Colonic mucosa (tissue), 4 donors: Measurements from ENCODE around the gene ODF2. TPM values are rescaled to one million over a fixed set of nuclear protein-coding genes. Genes with fewer than 3 reads are reported as not detected.

Experiments used
- DNase-seq: peaks from one replicate; pipeline ENCODE4 v3.0.0-alpha.2; 2020
- H3K27ac ChIP-seq: fragments of 200-600 bp; one replicate; pipeline ENCODE4 v1.8.0; 2021
- H3K27me3 ChIP-seq: fragments of 200-600 bp; one replicate; pipeline ENCODE4 v1.8.0; 2021
- H3K36me3 ChIP-seq: fragments of 200-600 bp; one replicate; pipeline ENCODE4 v1.8.0; 2021
- H3K4me1 ChIP-seq: fragments of 200-600 bp; one replicate; pipeline ENCODE4 v1.8.0; 2021; ENCODE audit warnings: mild to moderate bottlenecking
- H3K4me3 ChIP-seq: fragments of 200-600 bp; one replicate; pipeline ENCODE4 v1.8.0; 2021
- H3K9ac ChIP-seq, 2 donors: one replicate each; pipeline ENCODE4 v1.7.0; 2013; ENCODE audit warnings: control low read depth in 2 of 2, low read depth in 2 of 2, low read length in 2 of 2
- H3K9me3 ChIP-seq: fragments of 200-600 bp; one replicate; pipeline ENCODE4 v1.8.0; 2021
- CTCF ChIP-seq: fragments of 200-600 bp; IDR thresholded peaks from one replicate; pipeline ENCODE4 v1.8.0; 2022; ENCODE audit warnings: antibody characterized with exemption, mild to moderate bottlenecking
- intact Hi-C: fragments of 100-400 bp; cut with DNase I; formaldehyde crosslinking; loops from one replicate; pipeline ENCODE4 v1.14.1; 2022
- total RNA-seq, 2 donors: library from RNA; stranded (reverse); fragmentation: NEBNext Ultra II Directional in 1 of 2; extraction: Animal tissue kit (Norgen Biotek cat#: 25700) in 1 of 2; gene quantifications; one replicate each; pipeline ENCODE4 v1.2.1, GENCODE V29; 2021
- donor health status: healthy.
- donor health status: DM: no; HTN: no; CAD: no.
- donor health status: DM: no; HTN: no; CAD: no.

ODF2 gene
- total RNA-seq, 2 donors from 2014 or later, result 14.9 to 36.2 TPM

DNA sequence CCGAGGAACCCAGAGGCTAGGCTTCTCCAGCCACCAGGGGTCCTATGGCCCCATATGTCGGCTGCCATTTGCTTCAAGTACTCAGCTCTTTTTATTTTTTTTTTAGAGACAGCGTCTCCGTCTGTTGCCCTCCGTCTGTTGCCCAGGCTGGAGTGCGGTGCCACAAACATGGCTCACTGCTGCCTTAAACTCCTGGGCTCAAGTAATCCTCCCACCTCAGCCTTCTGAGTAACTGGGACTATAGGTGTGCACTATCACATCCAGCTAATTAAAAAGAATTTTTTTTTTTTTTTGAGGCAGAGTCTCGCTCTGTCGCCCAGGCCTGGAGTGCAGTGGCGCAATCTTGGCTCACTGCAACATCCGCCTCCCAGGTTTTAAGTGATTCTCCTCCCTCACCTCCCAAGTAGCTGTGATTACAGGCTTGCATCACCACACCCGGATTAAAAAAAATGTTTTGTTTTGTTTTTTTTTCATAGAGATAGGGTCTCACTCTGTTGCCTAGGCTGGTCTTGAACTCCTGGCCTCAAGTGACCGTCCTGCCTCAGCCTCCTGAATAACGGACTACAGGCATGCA lies 26.2 kb upstream of the ODF2 start:
- Histone ChIP-seq H3K27me3 (no peaks in the 10 kb centered on the region), H3K4me3 (no peak overlapping the region), H3K9me3 (no peaks in the 10 kb centered on the region), H3K9ac (no peak overlapping the region), H3K27ac (no peak overlapping the region), H3K4me1 (no peaks in the 10 kb centered on the region), H3K36me3 (no peaks in the 10 kb centered on the region)
- TF ChIP-seq CTCF, result no peak
- no peak for DNase-seq
- intact Hi-C loops, result no loop called here

- TF ChIP-seq CTCF, result no peak
- Histone ChIP-seq H3K9me3 (no peaks in the 10 kb centered on the region), H3K4me3 (no peak overlapping the region), H3K27ac (no peak overlapping the region), H3K9ac (no peak overlapping the region), H3K4me1 (no peaks in the 10 kb centered on the region), H3K27me3 (no peaks in the 10 kb centered on the region), H3K36me3 (no peaks in the 10 kb centered on the region)
- intact Hi-C loops, result no loop called here
- DNase-seq, result no peak
Observed at GRCh38 chr9:128431207-128431606, 24.6 kb upstream of the ODF2 start.

DNA sequence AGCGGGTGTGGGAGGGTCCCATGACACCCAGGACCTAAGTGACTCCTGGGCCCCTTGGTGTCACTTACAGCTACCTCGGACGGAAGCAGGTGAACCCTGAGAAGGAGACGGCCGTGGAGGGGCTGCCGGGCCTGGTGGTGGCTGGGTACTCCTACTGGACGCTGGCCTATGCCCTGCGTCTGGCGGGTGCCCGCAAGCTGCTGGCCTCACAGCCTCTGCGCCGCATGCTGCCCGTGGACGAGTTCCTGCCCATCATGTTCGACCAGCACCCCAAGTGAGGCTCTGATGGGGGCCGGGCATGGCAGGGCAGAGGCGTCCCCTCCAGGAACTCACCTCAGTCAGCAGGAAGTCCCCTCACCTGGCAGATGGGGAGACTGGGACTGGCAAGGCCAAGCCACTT lies 21.5 kb upstream of the ODF2 start:
- no peaks in the 10 kb centered on the region for H3K36me3 ChIP-seq
- intact Hi-C loops, result no loop called here
- TF ChIP-seq CTCF, result no peak
- H3K9ac ChIP-seq, result no peak overlapping the region
- H3K27ac ChIP-seq, result no peak overlapping the region
- no peaks in the 10 kb centered on the region for H3K9me3 ChIP-seq
- no peaks in the 10 kb centered on the region for H3K4me1 ChIP-seq
- no peaks in the 10 kb centered on the region for H3K27me3 ChIP-seq
- H3K4me3 ChIP-seq, result no peak overlapping the region
- DNase-seq, result no peak

DNA sequence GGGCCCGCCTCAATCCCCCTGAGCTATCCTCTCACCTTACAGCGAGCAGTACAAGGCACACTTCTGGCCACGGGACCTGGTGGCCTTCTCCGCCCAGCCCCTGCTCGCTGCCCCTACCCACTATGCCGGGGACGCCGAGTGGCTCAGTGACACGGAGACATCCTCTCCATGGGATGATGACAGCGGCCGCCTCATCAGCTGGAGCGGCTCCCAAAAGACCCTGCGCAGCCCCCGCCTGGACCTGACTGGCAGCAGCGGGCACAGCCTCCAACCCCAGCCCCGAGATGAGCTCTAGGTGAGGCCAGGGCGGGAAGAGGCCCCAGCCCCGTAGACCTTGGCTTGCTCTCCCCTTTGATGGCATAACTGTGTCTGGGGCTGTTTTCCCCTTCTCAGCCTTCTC lies 20.2 kb upstream of the ODF2 start:
- Histone ChIP-seq H3K9me3 (no peaks in the 10 kb centered on the region), H3K27me3 (no peaks in the 10 kb centered on the region), H3K4me1 (no peaks in the 10 kb centered on the region), H3K27ac (no peak overlapping the region), H3K36me3 (no peaks in the 10 kb centered on the region), H3K9ac (no peak overlapping the region), H3K4me3 (no peak overlapping the region)
- intact Hi-C loops, result no loop called here
- no peak for TF ChIP-seq CTCF
- no peak for DNase-seq

DNA sequence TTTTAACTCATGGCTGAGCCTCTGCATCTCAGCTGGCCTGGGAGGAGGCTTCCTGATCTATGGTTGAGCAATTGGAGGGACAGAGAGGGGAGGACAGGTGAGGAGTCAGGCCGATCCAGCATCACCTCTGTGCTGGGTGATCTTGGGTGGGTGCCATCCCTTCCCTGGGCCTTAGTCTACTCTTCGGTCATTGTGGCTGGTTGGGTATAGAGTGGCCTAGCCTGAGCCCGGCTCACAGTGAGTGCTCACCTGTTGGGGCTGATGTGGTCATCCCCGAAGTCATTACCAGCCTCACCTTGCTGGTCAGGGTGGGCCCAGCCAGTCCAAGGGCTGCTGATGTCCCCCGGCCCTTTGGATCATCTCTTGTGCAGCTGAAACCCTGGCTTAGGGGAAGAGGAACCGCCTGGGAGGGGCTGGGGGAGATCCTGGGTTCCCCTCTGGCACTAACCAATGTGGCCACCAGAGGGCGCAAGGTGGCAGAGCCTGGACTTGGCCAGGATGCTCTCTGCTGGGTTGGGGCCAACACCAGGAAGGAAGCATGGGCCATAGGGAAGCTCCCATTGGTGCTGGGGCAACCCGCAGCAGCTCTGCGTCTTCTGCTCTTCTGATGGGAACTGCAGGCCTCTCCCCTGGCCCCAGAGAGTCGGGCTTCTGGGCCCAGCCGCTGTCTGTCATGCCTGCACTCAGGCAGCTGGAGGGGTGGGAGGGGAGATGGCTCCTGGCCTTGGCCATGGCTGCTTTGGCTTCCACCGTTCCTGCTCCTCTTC lies 17.3 kb upstream of the ODF2 start:
- Histone ChIP-seq H3K27ac (no peak overlapping the region), H3K9ac (no peak overlapping the region), H3K36me3 (no peaks in the 10 kb centered on the region), H3K27me3 (no peaks in the 10 kb centered on the region), H3K4me1 (no peaks in the 10 kb centered on the region), H3K4me3 (no peak overlapping the region), H3K9me3 (no peaks in the 10 kb centered on the region)
- peak; percentile 91 for TF ChIP-seq CTCF
- DNase-seq, result peak; percentile 89
- intact Hi-C loops, result no loop called here
